Prostate gland (tissue), 2 donors: Measurements from ENCODE around the gene PCDHB11.
"Not testable (repeated sequence)": the region's sequence is repeated elsewhere in the genome, so short reads cannot be mapped to it uniquely, and the experiment has no call there.

ENCODE experiments used
- CTCF ChIP-seq, 4 experiments: fragments of 200-600 bp in 2 of 4; fragments of 450-650 bp in 2 of 4; sonication (generic) in 2 of 4; IDR thresholded peaks; 1 replicate in 3 of 4; 2 replicates in 1 of 4; pipeline ENCODE4 v1.5.1; 2016 to 2019; ENCODE audit warnings: antibody characterized with exemption in 4 of 4, mild to moderate bottlenecking in 2 of 4, moderate library complexity in 2 of 4
- POLR2A ChIP-seq: fragments of 450-650 bp; IDR thresholded peaks from one replicate; pipeline ENCODE4 v1.6.1; 2016; ENCODE audit warnings: antibody characterized with exemption, mild to moderate bottlenecking
- POLR2AphosphoS5 ChIP-seq: sonication (generic); formaldehyde crosslinking; IDR thresholded peaks from one replicate; pipeline ENCODE4 v1.6.1; 2017; ENCODE audit warnings: antibody characterized with exemption

- TF ChIP-seq CTCF (IDR thresholded peaks at IDR 0.05); POLR2A; POLR2AphosphoS5: not testable (repeated sequence)
Measured at GRCh38 chr5:141177577-141178191, 21.7 kb upstream of the PCDHB11 start, which contains the start of gene PCDHB8.
